ENCODE measurements around the gene C2orf42.
"Not testable (repeated sequence)": the region's sequence is repeated elsewhere in the genome, so short reads cannot be mapped to it uniquely, and the experiment has no call there.

DNA sequence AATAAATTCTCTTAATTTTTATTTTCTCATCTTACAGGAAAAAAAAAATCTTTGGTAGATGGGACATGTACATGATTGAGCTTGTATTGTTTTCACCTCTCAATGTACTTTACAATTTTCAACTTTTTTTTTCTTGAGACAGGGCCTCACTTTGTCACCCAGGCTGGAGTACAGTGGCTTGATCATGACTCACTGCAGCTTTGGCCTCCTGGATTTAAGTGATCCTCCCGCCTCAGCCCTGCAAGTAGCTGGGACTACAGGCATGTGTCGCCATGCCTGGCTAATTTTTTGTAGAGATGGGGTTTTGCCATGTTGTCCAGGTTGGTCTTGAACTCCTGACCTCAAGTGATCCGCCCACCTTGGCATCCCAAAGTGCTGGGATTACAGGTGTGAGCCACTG lies 32.5 kb upstream of the C2orf42 start:
- TF ChIP-seq, protein P1, sequence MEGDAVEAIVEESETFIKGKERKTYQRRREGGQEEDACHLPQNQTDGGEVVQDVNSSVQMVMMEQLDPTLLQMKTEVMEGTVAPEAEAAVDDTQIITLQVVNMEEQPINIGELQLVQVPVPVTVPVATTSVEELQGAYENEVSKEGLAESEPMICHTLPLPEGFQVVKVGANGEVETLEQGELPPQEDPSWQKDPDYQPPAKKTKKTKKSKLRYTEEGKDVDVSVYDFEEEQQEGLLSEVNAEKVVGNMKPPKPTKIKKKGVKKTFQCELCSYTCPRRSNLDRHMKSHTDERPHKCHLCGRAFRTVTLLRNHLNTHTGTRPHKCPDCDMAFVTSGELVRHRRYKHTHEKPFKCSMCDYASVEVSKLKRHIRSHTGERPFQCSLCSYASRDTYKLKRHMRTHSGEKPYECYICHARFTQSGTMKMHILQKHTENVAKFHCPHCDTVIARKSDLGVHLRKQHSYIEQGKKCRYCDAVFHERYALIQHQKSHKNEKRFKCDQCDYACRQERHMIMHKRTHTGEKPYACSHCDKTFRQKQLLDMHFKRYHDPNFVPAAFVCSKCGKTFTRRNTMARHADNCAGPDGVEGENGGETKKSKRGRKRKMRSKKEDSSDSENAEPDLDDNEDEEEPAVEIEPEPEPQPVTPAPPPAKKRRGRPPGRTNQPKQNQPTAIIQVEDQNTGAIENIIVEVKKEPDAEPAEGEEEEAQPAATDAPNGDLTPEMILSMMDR (conservative IDR thresholded peaks at IDR 0.05; ENCODE audit: low read depth, low read length): not testable (repeated sequence)
- not testable (repeated sequence) for TF ChIP-seq EZH2 (IDR thresholded peaks at IDR 0.05; ENCODE audit: borderline replicate concordance, low read depth, low read length, poor library complexity, severe bottlenecking)

All from A673 (cell line).